GM12875 (cell line): ENCODE results near the gene SEPHS2.

Experiments
- H3K4me3 ChIP-seq: one replicate; pipeline ENCODE4 v1.5.1; 2011; ENCODE audit warnings: low read depth, low read length, control low read depth
- TF ChIP-seq, protein P1 (sequence below): IDR thresholded peaks from 2 replicates; pipeline ENCODE4 v1.5.1; 2011; ENCODE audit warnings: low read depth, mild to moderate bottlenecking, control low read depth, inconsistent platforms, low read length, moderate library complexity, borderline replicate concordance; ENCODE audit not compliant: insufficient read depth

The SEPHS2 gene

GRCh38 chr16:30476991-30477390 lies 31.3 kb upstream of the SEPHS2 start:
- TF ChIP-seq, protein P1, sequence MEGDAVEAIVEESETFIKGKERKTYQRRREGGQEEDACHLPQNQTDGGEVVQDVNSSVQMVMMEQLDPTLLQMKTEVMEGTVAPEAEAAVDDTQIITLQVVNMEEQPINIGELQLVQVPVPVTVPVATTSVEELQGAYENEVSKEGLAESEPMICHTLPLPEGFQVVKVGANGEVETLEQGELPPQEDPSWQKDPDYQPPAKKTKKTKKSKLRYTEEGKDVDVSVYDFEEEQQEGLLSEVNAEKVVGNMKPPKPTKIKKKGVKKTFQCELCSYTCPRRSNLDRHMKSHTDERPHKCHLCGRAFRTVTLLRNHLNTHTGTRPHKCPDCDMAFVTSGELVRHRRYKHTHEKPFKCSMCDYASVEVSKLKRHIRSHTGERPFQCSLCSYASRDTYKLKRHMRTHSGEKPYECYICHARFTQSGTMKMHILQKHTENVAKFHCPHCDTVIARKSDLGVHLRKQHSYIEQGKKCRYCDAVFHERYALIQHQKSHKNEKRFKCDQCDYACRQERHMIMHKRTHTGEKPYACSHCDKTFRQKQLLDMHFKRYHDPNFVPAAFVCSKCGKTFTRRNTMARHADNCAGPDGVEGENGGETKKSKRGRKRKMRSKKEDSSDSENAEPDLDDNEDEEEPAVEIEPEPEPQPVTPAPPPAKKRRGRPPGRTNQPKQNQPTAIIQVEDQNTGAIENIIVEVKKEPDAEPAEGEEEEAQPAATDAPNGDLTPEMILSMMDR = no peak
- H3K4me3 ChIP-seq = no peak overlapping the region

DNA sequence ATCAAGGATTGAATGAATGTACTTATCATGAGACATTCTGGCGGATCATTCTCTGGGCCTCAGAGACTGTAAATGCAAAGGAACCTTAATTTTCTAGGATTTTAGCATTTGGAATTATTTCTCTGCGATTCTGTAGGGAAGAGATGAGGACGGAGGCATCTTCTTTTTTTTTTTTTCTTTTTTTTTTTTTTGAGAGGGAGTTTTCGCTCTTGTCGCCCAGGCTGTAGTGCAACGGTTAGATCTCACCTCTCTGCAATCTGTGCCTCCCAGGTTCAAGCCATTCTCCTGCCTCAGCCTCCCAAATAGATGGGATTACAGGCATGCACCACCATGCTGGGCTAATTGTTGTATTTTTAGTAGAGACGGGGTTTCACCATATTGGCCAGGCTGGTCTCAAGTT lies 29.0 kb upstream of the SEPHS2 start:
- no peak overlapping the region for H3K4me3 ChIP-seq
- TF ChIP-seq, protein P1 = no peak

GRCh38 chr16:30474074-30474452 lies 28.4 kb upstream of the SEPHS2 start:
- H3K4me3 ChIP-seq = no peak overlapping the region
- TF ChIP-seq, protein P1 = no peak

- TF ChIP-seq, protein P1 = no peak
- H3K4me3 ChIP-seq = peak overlapping the region; percentile 36
These were observed 27.8 kb upstream of the SEPHS2 start for GRCh38 chr16:30473231-30474073.

DNA sequence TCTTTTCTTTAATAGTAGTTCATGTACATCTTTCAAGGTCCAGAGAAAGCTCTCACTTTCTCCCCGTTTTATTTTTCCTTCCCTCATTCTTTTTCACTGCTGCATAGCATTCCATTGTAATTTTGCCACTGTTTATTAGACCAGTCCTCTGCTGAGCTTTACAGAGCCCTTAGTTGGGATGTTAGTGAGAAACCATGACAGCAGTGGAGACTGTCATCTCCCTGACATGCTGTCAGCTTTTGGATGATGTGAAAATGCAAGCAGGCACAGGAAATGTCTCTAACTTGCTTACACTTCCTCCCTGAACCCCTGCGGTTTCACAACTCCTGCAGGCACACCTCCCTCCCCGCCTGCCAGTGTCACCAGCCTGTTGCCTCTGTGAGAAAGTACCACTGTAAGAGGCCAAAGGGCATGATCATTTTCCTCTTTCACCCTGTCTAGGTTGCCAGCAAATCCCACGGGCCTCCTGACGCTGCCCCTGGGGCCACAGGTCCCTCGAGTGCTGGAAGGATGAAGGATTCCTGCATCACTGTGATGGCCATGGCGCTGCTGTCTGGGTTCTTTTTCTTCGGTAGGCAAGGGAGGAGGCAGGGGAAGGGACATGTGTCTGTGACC lies 26.8 kb upstream of the SEPHS2 start, which contains the start of gene ITGAL:
TSS of gene ITGAL (plus strand) at position 415 of the 615 bp plus-strand sequence. CDS start at position 511, 96 bp downstream.
- peak within 1 kb of the TSS; percentile 36 for H3K4me3 ChIP-seq

GRCh38 chr16:30470632-30470995 lies 24.9 kb upstream of the SEPHS2 start:
- TF ChIP-seq, protein P1 = no peak
- no peak overlapping the region for H3K4me3 ChIP-seq

More for the DNA sequence above, 26.8 kb upstream of the SEPHS2 start, which contains the start of gene ITGAL:
- TF ChIP-seq, protein P1 = no peak

- no peak overlapping the region for H3K4me3 ChIP-seq
- TF ChIP-seq, protein P1 = no peak
These were observed 24.5 kb upstream of the SEPHS2 start for GRCh38 chr16:30470170-30470512.
